ENCODE measurements around the gene CCDC92B. TPM values are rescaled to one million over a fixed set of nuclear protein-coding genes. Genes with fewer than 3 reads are reported as not detected.

CCDC92B gene
- total RNA-seq, 1 experiment from 2014 or later, result 0.09 TPM

DNA sequence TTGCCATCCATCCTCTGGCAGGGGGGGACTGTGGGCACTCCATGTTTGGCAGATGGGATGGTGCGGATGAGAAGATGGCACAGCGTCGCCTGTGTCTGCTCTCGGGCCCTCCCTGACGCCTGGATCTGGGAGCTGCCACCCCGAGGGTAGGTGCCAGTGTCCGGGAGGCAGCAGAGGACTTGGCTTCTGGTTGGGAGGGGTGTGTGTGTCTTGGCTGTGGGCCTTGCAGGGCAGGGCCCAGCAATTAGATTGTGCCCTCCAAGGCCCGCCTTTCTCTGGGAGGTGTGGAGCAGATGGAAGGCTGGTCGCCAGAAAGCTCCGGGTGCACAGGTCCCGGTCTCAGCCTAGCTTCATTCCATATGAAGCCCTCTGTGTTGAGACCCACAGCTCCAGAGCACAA is 48.2 kb upstream of the CCDC92B start:
- no peak overlapping the region for H3K4me3 ChIP-seq (ENCODE audit: low read depth, low read length, poor library complexity, severe bottlenecking)
- intact Hi-C loops (cut with micrococcal nuclease; ENCODE audit: unreplicated experiment), result no loop called here
- H3K27me3 ChIP-seq (replicated peaks; ENCODE audit: insufficient read depth, low read depth, low read length, poor library complexity), result peaks cover 13% of the 10 kb centered on the region
- H3K9me3 ChIP-seq (ENCODE audit: low read depth, low read length, poor library complexity, severe bottlenecking), result no peaks in the 10 kb centered on the region
- BruUV-seq (replicated peaks), result no TSS peak
- no peak for TF ChIP-seq EZH2 (IDR thresholded peaks at IDR 0.05; ENCODE audit: borderline replicate concordance, low read depth, low read length, poor library complexity, severe bottlenecking)
- TF ChIP-seq, protein P1, sequence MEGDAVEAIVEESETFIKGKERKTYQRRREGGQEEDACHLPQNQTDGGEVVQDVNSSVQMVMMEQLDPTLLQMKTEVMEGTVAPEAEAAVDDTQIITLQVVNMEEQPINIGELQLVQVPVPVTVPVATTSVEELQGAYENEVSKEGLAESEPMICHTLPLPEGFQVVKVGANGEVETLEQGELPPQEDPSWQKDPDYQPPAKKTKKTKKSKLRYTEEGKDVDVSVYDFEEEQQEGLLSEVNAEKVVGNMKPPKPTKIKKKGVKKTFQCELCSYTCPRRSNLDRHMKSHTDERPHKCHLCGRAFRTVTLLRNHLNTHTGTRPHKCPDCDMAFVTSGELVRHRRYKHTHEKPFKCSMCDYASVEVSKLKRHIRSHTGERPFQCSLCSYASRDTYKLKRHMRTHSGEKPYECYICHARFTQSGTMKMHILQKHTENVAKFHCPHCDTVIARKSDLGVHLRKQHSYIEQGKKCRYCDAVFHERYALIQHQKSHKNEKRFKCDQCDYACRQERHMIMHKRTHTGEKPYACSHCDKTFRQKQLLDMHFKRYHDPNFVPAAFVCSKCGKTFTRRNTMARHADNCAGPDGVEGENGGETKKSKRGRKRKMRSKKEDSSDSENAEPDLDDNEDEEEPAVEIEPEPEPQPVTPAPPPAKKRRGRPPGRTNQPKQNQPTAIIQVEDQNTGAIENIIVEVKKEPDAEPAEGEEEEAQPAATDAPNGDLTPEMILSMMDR (conservative IDR thresholded peaks at IDR 0.05; ENCODE audit: low read depth, low read length), result no peak
- no peak overlapping the region for H3K27ac ChIP-seq (ENCODE audit: low read depth, low read length, poor library complexity, severe bottlenecking)
- CTCF ChIA-PET, result no interaction called here
- no peaks in the 10 kb centered on the region for H3K4me1 ChIP-seq (ENCODE audit: insufficient read depth, low read length, poor library complexity, severe bottlenecking)
- POLR2A ChIA-PET (ENCODE audit: low non-redundant PET), result no interaction called here
- no peaks in the 10 kb centered on the region for H3K36me3 ChIP-seq (ENCODE audit: insufficient read depth, low read length, poor library complexity, severe bottlenecking)
- no peak for DNase-seq (ENCODE audit: low spot score)

DNA sequence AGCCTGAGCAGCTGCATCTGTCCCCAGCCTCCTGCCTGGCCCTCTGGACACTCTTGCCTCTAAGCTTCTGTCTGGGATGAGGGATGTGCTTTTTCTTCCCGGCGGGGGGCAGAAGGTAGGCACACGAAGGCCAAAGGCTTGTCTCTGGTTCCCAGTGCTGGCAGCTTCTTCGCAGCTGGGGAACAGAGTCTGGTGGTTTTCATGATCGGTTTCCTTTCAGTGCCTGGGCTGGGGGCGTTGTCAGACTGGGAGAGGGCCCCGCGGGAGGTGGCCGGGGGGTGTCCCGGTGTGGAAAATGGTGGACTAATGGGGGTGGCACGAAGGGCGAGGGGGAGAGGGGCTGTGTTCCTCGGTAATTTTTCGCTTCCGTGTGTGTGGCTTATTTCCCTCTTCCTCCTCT is 47.8 kb upstream of the CCDC92B start:
- ChIA-PET CTCF (no interaction called here), POLR2A (ENCODE audit: low non-redundant PET) (no interaction called here)
- H3K36me3 ChIP-seq (ENCODE audit: insufficient read depth, low read length, poor library complexity, severe bottlenecking), result no peaks in the 10 kb centered on the region
- peaks cover 10% of the 10 kb centered on the region for H3K27me3 ChIP-seq (replicated peaks; ENCODE audit: insufficient read depth, low read depth, low read length, poor library complexity)
- no peaks in the 10 kb centered on the region for H3K9me3 ChIP-seq (ENCODE audit: low read depth, low read length, poor library complexity, severe bottlenecking)
- no TSS peak for BruUV-seq (replicated peaks)
- TF ChIP-seq, protein P1 (conservative IDR thresholded peaks at IDR 0.05; ENCODE audit: low read depth, low read length), result no peak
- TF ChIP-seq EZH2 (IDR thresholded peaks at IDR 0.05; ENCODE audit: borderline replicate concordance, low read depth, low read length, poor library complexity, severe bottlenecking), result no peak
- H3K4me3 ChIP-seq (ENCODE audit: low read depth, low read length, poor library complexity, severe bottlenecking), result no peak overlapping the region
- no peak overlapping the region for H3K27ac ChIP-seq (ENCODE audit: low read depth, low read length, poor library complexity, severe bottlenecking)
- no peaks in the 10 kb centered on the region for H3K4me1 ChIP-seq (ENCODE audit: insufficient read depth, low read length, poor library complexity, severe bottlenecking)
- intact Hi-C loops (cut with micrococcal nuclease; ENCODE audit: unreplicated experiment), result no loop called here
- DNase-seq (ENCODE audit: low spot score), result no peak

DNA sequence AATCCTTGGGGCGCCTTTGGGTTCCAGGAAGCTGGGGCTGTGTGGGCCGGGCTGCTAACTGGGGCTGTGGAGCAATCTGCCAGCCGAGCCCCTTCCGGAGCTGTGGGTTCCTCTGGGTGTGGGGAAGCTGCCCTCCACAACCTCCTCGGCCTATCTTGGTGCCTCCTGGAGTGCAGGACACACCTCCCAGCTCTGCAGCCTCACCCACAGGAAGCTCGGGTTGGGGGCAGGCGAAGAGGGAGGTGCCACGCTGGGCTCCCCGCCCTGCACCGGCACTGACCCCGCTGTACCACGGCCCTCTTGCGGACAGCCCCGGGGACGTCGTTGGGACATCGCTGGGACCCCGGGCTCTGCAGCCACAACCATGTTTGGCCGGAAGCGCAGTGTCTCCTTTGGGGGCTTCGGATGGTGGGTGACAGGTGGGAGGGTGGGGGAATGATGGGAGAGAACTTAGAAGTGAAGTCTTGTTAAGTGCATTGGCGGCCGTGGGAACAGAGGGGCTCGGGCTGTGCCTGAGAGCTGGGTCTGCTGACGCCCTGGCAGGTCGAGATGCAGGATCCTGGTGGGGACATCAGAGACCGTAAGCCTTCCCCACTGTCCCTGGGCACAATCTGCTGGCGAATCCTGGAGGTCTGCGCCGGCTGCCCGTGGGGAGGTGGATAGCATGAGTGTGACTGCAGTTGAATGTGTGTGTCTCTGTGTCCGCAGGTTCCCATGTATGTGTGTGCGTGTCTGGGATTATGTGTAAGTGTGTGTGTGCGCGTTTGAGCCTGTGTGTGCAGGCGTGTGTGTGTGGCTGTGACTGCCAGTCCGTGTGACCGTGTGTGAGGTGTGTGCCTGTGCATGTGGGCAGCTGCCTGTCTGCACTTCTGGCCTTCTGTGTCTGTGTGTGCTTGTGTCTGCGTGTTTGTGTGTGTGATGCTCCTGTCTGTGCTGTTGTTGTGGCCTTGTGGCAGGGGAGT is 47.0 kb upstream of the CCDC92B start, which contains the start of gene RAP1GAP2:
TSS of gene RAP1GAP2 (plus strand) at position 275 of the 962 bp plus-strand sequence. CDS start at position 365, 90 bp downstream.
- Histone ChIP-seq H3K27ac (ENCODE audit: low read depth, low read length, poor library complexity, severe bottlenecking) (no peak within 1 kb of the TSS), H3K4me1 (ENCODE audit: insufficient read depth, low read length, poor library complexity, severe bottlenecking) (no peaks in the 10 kb centered on the region), H3K36me3 (ENCODE audit: insufficient read depth, low read length, poor library complexity, severe bottlenecking) (no peaks in the 10 kb centered on the region), H3K4me3 (ENCODE audit: low read depth, low read length, poor library complexity, severe bottlenecking) (no peak within 1 kb of the TSS), H3K27me3 (replicated peaks; ENCODE audit: insufficient read depth, low read depth, low read length, poor library complexity) (peaks cover 4% of the 10 kb centered on the region), H3K9me3 (ENCODE audit: low read depth, low read length, poor library complexity, severe bottlenecking) (no peaks in the 10 kb centered on the region)
- ChIA-PET CTCF (no interaction called here), POLR2A (ENCODE audit: low non-redundant PET) (no interaction called here)
- intact Hi-C loops (cut with micrococcal nuclease; ENCODE audit: unreplicated experiment), result no loop called here
- BruUV-seq (replicated peaks), result no TSS peak
- TF ChIP-seq, protein P1 (conservative IDR thresholded peaks at IDR 0.05; ENCODE audit: low read depth, low read length), result no peak
- no peak for TF ChIP-seq EZH2 (IDR thresholded peaks at IDR 0.05; ENCODE audit: borderline replicate concordance, low read depth, low read length, poor library complexity, severe bottlenecking)
- DNase-seq (ENCODE audit: low spot score), result no peak
